Skeletal muscle tissue (tissue), 4 donors: ENCODE results near the gene PALD1. TPM values are rescaled to one million over a fixed set of nuclear protein-coding genes. Genes with fewer than 3 reads are reported as not detected.

Experiments used
- H3K27ac ChIP-seq: one replicate; pipeline ENCODE4 v1.7.0; 2013; ENCODE audit warnings: mild to moderate bottlenecking, low read depth, low read length, inconsistent platforms
- H3K27me3 ChIP-seq, 3 donors: one replicate each; pipeline ENCODE4 v1.7.0; 2013; ENCODE audit warnings: low read length in 3 of 3; ENCODE audit not compliant: control insufficient read depth in 3 of 3, insufficient read depth in 3 of 3
- H3K36me3 ChIP-seq, 3 donors: one replicate each; pipeline ENCODE4 v1.7.0; 2013; ENCODE audit warnings: low read length in 3 of 3; ENCODE audit not compliant: control insufficient read depth in 3 of 3, insufficient read depth in 3 of 3
- H3K4me1 ChIP-seq, 3 donors: one replicate each; pipeline ENCODE4 v1.7.0; 2013; ENCODE audit warnings: low read length in 3 of 3, mild to moderate bottlenecking in 3 of 3; ENCODE audit not compliant: control insufficient read depth in 3 of 3, insufficient read depth in 3 of 3
- H3K4me3 ChIP-seq, 3 donors: one replicate each; pipeline ENCODE4 v1.7.0; 2013; ENCODE audit warnings: low read length in 3 of 3
- H3K9ac ChIP-seq, 3 donors: one replicate each; pipeline ENCODE4 v1.7.0; 2013; ENCODE audit warnings: low read length in 3 of 3, mild to moderate bottlenecking in 3 of 3, moderate library complexity in 2 of 3, low read depth in 1 of 3
- H3K9me3 ChIP-seq, 3 donors: one replicate each; pipeline ENCODE4 v1.7.0; 2013; ENCODE audit warnings: low read length in 3 of 3; ENCODE audit not compliant: control insufficient read depth in 3 of 3
- total RNA-seq: library from RNA; depleted of rRNA; stranded (reverse); fragments of >200 nt; gene quantifications from one replicate; pipeline ENCODE4 v1.2.3, GENCODE V29; 2014
- donor health status: Osteomylitis.

PALD1 gene
- total RNA-seq, 1 donor from 2014 or later = 15.7 TPM

DNA sequence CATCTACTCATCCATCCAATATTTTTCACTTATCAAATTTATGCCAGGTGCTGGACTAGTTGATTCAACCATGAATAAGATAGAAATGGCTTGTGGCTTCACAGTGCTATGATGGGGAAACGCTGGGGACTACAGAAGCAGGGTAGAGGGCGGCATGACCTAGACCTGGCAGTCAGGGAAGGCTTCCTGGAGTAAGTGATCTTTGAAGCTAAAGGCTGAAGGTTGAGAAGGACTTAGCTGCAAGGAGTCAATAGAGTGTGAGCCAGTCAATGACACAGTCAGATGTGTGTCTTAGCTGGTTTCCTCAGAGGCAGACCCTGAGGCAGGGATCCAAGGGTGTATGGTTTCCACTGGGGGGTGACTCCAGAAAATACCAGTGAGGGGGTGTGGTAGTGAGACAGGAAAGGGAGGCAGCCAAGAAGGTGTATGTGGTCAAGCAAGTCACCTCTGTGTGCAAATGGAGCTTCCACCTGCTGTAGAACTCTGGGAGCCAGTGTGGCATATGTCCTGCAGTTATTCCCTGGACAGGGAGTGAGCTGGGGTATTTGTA lies 113.7 kb downstream of the PALD1 start:
- H3K9ac ChIP-seq = no peak overlapping the region
- H3K4me3 ChIP-seq = no peak overlapping the region
- no peaks in the 10 kb centered on the region for H3K9me3 ChIP-seq
- peaks cover 0 to 11% (median 6%) of the 10 kb centered on the region in 3 donors for H3K4me1 ChIP-seq
- no peaks in the 10 kb centered on the region for H3K36me3 ChIP-seq
- no peak overlapping the region for H3K27ac ChIP-seq
- peaks cover 0 to 14% (median 0%) of the 10 kb centered on the region in 3 donors for H3K27me3 ChIP-seq

DNA sequence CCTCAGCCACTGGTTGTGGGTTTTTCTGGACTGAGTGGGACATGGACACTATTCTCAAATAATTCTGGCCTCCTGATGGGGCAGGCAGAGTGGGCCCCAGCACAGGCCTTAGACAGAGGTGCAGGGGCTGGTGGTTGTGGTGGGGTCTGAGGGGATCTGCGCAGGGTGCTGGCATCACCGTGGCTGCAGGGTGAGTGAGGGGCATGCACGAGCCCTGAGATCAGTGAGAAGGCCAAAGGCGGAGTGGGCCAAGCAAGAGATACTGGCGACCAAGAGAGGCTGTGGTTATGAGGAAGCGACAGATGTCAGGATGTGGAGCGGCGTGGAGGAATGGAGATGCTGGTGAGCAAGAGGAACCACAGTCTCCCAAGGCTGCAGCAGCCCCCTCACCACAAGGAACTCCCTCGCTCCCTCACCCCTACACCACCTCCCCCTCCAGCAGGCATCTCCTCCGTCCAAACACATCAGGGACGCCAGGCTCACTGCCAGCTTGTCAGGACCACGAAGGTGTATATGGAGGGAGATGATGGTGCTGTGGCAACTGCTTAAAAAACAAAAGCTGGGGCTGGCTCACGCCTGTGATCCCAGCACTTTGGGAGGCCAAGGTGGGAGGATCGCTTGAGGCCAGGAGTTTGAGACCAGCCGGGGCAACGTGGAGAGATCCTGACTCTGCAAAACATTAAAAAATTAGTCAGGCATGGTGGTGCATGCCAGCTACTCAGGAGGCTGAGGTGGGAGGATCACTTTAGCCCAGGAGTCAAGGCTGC lies 114.4 kb downstream of the PALD1 start:
- Histone ChIP-seq H3K4me3 (no peak overlapping the region), H3K9me3 (no peaks in the 10 kb centered on the region), H3K27ac (no peak overlapping the region), H3K9ac (no peak overlapping the region), H3K36me3 (no peaks in the 10 kb centered on the region), H3K4me1 (peaks cover 0 to 11% (median 6%) of the 10 kb centered on the region in 3 donors), H3K27me3 (peaks cover 0 to 14% (median 0%) of the 10 kb centered on the region in 3 donors)

GRCh38 chr10:70593513-70593890 lies 114.9 kb downstream of the PALD1 start:
- Histone ChIP-seq H3K27me3 (peaks cover 0 to 11% (median 0%) of the 10 kb centered on the region in 3 donors), H3K4me1 (peaks cover 0 to 11% (median 6%) of the 10 kb centered on the region in 3 donors), H3K9ac (no peak overlapping the region), H3K4me3 (no peak overlapping the region), H3K36me3 (no peaks in the 10 kb centered on the region), H3K9me3 (no peaks in the 10 kb centered on the region), H3K27ac (no peak overlapping the region)

- peaks cover 0 to 9% (median 4%) of the 10 kb centered on the region in 3 donors for H3K4me1 ChIP-seq
Observed at GRCh38 chr10:70594161-70594560, 115.6 kb downstream of the PALD1 start.

DNA sequence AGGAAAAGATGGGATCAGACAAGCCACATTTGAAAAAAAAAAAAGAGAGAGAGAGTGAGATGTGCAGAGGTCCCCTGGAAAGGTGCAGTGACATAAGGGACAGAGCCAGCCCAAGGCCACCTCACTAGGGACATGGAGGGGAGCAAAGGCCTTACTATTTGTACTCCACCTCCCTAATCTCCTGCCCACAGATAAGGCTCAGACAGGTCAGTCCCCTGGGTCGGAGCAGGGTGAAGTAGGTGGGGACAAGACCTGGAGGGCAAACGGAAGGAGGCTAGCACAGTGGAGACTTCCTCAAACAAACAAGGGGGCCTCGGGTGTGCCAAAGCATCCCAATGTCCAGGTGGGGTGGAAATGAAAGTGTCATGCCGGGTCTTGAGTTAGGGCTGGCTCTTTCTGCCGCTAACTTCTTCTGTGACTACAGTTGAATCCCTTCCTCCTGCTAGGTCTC lies 117.0 kb downstream of the PALD1 start:
- Histone ChIP-seq H3K4me1 (peaks cover 0 to 2% (median 0%) of the 10 kb centered on the region in 3 donors), H3K27me3 (peaks cover 0 to 4% (median 0%) of the 10 kb centered on the region in 3 donors), H3K9ac (no peak overlapping the region), H3K36me3 (no peaks in the 10 kb centered on the region), H3K9me3 (no peaks in the 10 kb centered on the region), H3K4me3 (no peak overlapping the region), H3K27ac (no peak overlapping the region)

More at GRCh38 chr10:70594161-70594560, 115.6 kb downstream of the PALD1 start:
- Histone ChIP-seq H3K36me3 (no peaks in the 10 kb centered on the region), H3K4me3 (no peak overlapping the region), H3K27ac (no peak overlapping the region), H3K27me3 (peaks cover 0 to 4% (median 0%) of the 10 kb centered on the region in 3 donors), H3K9ac (no peak overlapping the region), H3K9me3 (no peaks in the 10 kb centered on the region)

DNA sequence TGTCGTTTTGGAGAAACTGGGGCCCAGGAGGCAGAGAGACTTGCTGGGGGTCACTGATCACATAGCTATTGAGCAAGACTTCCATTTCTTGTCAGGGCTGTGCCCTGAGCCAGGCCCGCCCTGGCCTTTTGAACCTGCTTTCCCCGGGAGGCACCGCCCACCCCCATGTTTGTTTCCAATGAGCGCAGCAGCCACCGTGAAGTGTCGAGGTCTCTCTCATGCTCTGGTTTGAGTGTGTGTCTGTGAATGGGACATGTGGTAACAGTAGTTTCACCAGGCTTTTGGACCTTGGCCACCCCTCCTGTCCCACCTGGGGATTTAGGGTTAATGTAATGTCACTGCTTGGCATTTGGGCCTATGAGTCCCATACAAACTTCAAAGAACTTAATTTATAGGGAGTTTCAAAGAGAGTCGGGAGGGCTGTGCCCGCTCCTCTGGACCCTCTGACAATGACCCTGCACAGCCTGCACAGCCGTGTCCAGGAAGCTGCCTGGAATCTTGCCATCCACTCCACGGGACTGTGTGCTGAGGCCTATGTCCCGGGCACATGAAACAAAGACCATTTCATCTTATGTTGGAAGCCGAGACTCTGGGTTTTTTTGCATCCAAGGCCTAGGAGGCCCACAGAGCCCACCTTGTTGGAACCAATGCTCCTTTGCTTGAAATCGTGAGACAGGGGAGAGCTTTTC lies 117.7 kb downstream of the PALD1 start:
- H3K27me3 ChIP-seq = peaks cover 0 to 4% (median 0%) of the 10 kb centered on the region in 3 donors
- no peak overlapping the region for H3K4me3 ChIP-seq
- no peak overlapping the region for H3K27ac ChIP-seq
- no peaks in the 10 kb centered on the region for H3K36me3 ChIP-seq
- no peak overlapping the region for H3K9ac ChIP-seq
- H3K9me3 ChIP-seq = no peaks in the 10 kb centered on the region
- no peaks in the 10 kb centered on the region for H3K4me1 ChIP-seq

DNA sequence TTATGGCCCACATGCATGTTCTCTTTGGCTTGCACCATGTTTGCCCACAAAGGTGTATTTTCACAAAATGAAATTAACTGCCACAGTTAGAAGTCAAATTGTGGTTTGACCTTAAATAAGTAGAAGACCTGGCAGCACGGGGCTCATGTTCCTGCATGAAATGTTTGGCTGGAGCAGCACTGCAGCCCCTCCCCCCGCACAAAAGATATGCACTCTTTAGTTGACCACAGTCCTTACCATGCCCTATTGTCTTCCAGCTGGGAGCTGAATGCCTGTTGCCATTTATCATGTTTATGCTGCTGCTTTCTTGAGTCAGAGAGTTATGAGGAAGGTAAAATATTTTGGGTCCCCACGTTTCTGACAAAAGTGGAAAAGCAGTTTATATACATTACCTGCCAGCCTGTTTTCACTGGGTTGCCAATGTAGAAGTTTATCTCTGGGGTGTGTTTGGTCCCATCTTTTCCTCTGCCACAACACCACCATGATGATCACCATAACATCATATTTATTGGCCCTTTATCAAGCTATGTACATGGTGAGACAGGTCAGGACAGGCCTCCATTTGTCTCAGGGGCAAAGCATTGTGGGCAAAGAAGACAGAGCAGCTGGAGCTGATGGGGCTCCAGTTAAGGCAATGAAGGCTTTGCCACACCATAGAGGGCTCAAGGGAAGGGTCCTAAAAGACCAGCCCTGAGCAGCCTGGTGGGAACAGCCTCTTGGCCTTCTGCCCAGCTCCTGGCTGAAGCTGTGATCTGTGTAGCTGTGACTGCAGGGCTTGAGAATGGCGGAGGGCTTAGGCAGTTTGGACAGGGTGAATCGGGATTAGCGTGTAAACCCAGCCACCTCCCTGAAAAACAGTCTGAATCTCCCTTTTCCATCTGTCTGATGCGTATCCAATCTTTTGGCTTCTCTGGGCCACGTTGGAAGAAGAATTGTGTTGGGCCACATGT lies 118.6 kb downstream of the PALD1 start:
- H3K9me3 ChIP-seq = no peaks in the 10 kb centered on the region
- no peak overlapping the region for H3K27ac ChIP-seq
- peaks cover 0 to 4% (median 0%) of the 10 kb centered on the region in 3 donors for H3K27me3 ChIP-seq
- no peak overlapping the region for H3K9ac ChIP-seq
- no peaks in the 10 kb centered on the region for H3K36me3 ChIP-seq
- no peak overlapping the region for H3K4me3 ChIP-seq
- H3K4me1 ChIP-seq = no peaks in the 10 kb centered on the region

DNA sequence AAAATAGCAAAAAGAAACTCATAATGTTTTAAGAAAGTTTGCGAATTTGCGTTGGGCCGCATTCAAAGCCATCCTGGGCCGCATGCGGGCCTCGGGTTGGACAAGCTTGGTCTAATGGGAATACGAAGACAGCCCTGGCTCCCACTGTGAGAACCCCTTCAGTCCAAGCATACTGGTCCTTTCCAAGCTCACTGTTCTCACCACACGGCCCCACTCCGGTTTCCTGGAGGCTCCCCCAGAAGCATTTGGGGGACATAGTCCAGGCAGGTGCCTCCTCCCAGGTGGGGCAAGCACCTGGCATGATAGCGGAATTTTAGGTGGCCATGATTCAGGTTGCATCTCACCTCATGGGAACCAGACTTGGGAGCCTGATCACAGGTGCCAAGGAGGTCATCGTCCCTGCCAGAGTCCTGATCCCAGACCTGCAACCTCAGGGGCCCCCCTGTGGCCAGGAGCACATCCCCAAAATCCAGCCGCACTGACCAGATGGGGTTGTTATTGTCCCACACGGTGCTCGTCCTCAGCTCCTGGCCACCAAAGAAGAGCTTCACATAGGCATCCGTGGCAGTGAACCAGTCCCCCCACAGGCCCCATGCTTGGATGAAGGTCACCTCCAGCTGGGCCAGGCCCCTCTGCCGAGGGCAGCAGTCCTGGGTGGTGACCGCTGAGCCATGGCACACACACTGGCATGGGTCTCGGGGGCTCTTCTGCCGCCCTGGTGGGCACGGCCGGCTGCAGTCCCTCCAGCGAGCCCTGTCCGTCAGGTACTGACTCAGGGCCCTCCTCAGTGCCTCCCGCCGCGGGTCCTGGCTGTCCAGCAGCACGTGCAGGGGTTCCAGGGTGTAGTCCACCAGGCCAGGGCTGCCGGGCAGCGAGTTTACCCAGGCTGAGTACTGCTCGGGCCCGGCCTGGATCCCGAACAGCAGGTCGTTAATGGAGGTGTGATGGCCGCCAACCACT lies 119.6 kb downstream of the PALD1 start:
- no peaks in the 10 kb centered on the region for H3K36me3 ChIP-seq
- no peak overlapping the region for H3K27ac ChIP-seq
- no peaks in the 10 kb centered on the region for H3K4me1 ChIP-seq
- no peak overlapping the region for H3K9ac ChIP-seq
- no peak overlapping the region for H3K4me3 ChIP-seq
- H3K27me3 ChIP-seq = no peaks in the 10 kb centered on the region
- H3K9me3 ChIP-seq = no peaks in the 10 kb centered on the region
